ENCODE measurements around the gene LHB.

LHB gene

GRCh38 chr19:48975947-48976847 is 40.7 kb downstream of the LHB start:
- no peak for DNase-seq (ENCODE audit: low read depth)

GRCh38 chr19:48970923-48971395 is 45.9 kb downstream of the LHB start:
- DNase-seq (ENCODE audit: low read depth): peak; percentile 72

- no peak for DNase-seq (ENCODE audit: low read depth)
These were observed 46.6 kb downstream of the LHB start for GRCh38 chr19:48970139-48970766.

GRCh38 chr19:48969276-48970138 is 47.4 kb downstream of the LHB start:
- peak; percentile 55 for DNase-seq (ENCODE audit: low read depth)

GRCh38 chr19:48968813-48969218 is 48.1 kb downstream of the LHB start:
- DNase-seq (ENCODE audit: low read depth): no peak

GRCh38 chr19:48968179-48968661 is 48.7 kb downstream of the LHB start:
- DNase-seq (ENCODE audit: low read depth): no peak

- DNase-seq (ENCODE audit: low read depth): peak; percentile 65
These were observed 49.3 kb downstream of the LHB start for GRCh38 chr19:48967346-48968178.

- no peak for DNase-seq (ENCODE audit: low read depth)
These were observed 50.1 kb downstream of the LHB start for GRCh38 chr19:48966541-48967345.

All from iris pigment epithelial cell (primary cell).